Stomach (tissue), 9 donors: Measurements from ENCODE around the gene LENEP. TPM values are rescaled to one million over a fixed set of nuclear protein-coding genes. Genes with fewer than 3 reads are reported as not detected.

ENCODE experiments used
- DNase-seq, 2 donors: peaks; one replicate each; pipeline versions ENCODE4 v3.0.0 to v3.0.0-alpha.2; 2013 to 2019
- H3K27ac ChIP-seq, 5 donors: fragments of 200-600 bp in 4 of 5; sonication (generic) in 4 of 5; one replicate each; pipeline ENCODE4 v1.5.1; 2013 to 2019; ENCODE audit warnings: mild to moderate bottlenecking in 1 of 5, moderate library complexity in 1 of 5
- H3K27me3 ChIP-seq, 3 donors: fragments of 200-600 bp; sonication (generic); one replicate each; pipeline ENCODE4 v1.5.1; 2017 to 2019; ENCODE audit warnings: mixed run types in 1 of 3
- H3K36me3 ChIP-seq, 4 donors: fragments of 200-600 bp; sonication (generic); 1 replicate in 3 of 4; 2 replicates in 1 of 4; pipeline ENCODE4 v1.5.1; 2016 to 2019
- H3K4me1 ChIP-seq, 4 donors: fragments of 200-600 bp; sonication (generic); one replicate each; pipeline ENCODE4 v1.5.1; 2016 to 2019
- H3K4me3 ChIP-seq, 4 donors: fragments of 200-600 bp; sonication (generic) in 3 of 4; one replicate each; pipeline ENCODE4 v1.5.1; 2016 to 2019; ENCODE audit warnings: mild to moderate bottlenecking in 1 of 4
- H3K9me3 ChIP-seq, 4 donors: fragments of 200-600 bp; sonication (generic); one replicate each; pipeline ENCODE4 v1.5.1; 2016 to 2019
- EP300 ChIP-seq: sonication (generic); formaldehyde crosslinking; IDR thresholded peaks from one replicate; pipeline ENCODE4 v1.6.1; 2017; ENCODE audit warnings: antibody characterized with exemption
- POLR2A ChIP-seq, 4 donors: fragments of 450-650 bp; IDR thresholded peaks; one replicate each; pipeline ENCODE4 v1.6.1; 2016; ENCODE audit warnings: antibody characterized with exemption in 4 of 4, control low read depth in 2 of 4, mild to moderate bottlenecking in 1 of 4, moderate library complexity in 1 of 4
- POLR2AphosphoS5 ChIP-seq, 3 donors: sonication (generic); formaldehyde crosslinking; IDR thresholded peaks; one replicate each; pipeline ENCODE4 v1.6.1; 2016; ENCODE audit warnings: antibody characterized with exemption in 3 of 3
- WGBS, 5 donors: extraction: QIAGEN DNeasy Blood & Tissue Kit in 3 of 5; methylation state at CpG; one replicate each; pipeline versions ENCODE4 v1.1.5 to v1.1.7; 2013 to 2018; 5-methylcytosine and 5-hydroxymethylcytosine counted together
- intact Hi-C: fragments of 100-400 bp; cut with DNase I; formaldehyde crosslinking; loops from one replicate; pipeline ENCODE4 v1.15.1; 2023; ENCODE audit warnings: low total_unique reads
- polyA plus RNA-seq, 3 donors: library from polyadenylated mRNA; stranded (reverse); fragments of 200-250 nt; gene quantifications; one replicate each; pipeline ENCODE4 v1.2.3, GENCODE V29; 2013
- total RNA-seq, 5 donors: library from RNA; depleted of rRNA; stranded (reverse); fragments of >200 nt; gene quantifications; one replicate each; pipeline versions ENCODE4 v1.1.0 to v1.2.3, GENCODE V29; 2014 to 2016
- TF ChIP-seq, protein P1 (sequence below), 7 experiments: fragments of 450-650 bp in 4 of 7; fragments of 200-600 bp in 3 of 7; sonication (generic) in 3 of 7; IDR thresholded peaks; one replicate each; pipeline ENCODE4 v1.5.1; 2016 to 2019; ENCODE audit warnings: antibody characterized with exemption in 7 of 7, control low read depth in 2 of 7, mild to moderate bottlenecking in 1 of 7
- donor health status: healthy with polysubstance abuse.
- donor health status: Bipolar disorder and iron deficiency.
- donor health status: healthy.

Gene LENEP
- total and polyA plus RNA-seq, 8 donors: 1.1 to 11.6 TPM; not detected in 6

DNA sequence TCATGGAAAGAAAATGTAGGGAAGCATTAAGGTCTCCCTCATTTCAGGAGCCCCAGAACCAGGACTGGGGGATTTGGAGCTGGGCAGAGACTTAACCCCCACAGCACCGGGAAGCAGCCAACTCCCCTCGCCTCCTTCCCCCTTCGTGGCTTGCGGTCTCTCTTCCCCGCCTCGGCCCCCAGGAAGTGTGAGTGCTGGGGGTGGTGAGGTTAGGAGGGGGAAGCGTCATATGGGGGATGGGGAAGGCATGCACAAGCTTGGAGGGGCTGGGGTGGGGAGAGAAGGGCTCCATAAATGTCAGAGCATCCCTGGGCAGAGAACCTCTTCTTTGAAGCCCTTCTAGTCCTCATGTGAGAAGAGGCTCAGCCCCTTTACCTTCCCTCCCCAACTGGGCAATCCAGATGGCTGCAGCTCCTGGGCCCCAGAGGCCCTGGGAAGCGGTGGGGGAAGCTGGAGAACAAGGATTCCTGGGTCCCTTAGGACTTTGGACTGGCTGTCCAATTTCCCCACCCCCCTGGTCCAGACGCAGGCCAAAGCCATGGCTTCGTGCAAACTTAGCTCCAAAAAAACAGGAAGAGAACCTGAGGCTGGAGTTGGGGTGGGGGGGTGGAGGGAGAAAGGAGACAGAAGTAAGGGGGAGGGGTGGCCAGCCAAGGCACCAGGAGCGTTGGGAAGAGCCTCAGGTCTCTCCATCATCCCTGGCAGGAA is 17.0 kb downstream of the LENEP start:
- Histone ChIP-seq H3K36me3 (peaks cover 17 to 38% (median 30%) of the 10 kb centered on the region in 4 donors), H3K27ac (peak overlapping the region; percentile 96 to 100 (median 99)), H3K4me3 (peak overlapping the region in 2 of 4 donors; percentile 42 to 47), H3K4me1 (peaks cover 85 to 100% (median 95%) of the 10 kb centered on the region in 4 donors), H3K9me3 (no peaks in the 10 kb centered on the region), H3K27me3 (no peaks in the 10 kb centered on the region)
- intact Hi-C loops: loop anchor here (10.0 kb wide), 1 partner anchor 46 kb away; the partner anchor contains the start of gene PYGO2
- no peak for DNase-seq
- WGBS, 5 donors: 35 to 55% (median 39%) methylated on average over 10 to 11 of the region's 11 CpGs
- TF ChIP-seq EP300 (no peak), POLR2A (IDR thresholded peaks at IDR 0.05) (no peak), POLR2AphosphoS5 (IDR thresholded peaks at IDR 0.05) (no peak)
- TF ChIP-seq, protein P1, sequence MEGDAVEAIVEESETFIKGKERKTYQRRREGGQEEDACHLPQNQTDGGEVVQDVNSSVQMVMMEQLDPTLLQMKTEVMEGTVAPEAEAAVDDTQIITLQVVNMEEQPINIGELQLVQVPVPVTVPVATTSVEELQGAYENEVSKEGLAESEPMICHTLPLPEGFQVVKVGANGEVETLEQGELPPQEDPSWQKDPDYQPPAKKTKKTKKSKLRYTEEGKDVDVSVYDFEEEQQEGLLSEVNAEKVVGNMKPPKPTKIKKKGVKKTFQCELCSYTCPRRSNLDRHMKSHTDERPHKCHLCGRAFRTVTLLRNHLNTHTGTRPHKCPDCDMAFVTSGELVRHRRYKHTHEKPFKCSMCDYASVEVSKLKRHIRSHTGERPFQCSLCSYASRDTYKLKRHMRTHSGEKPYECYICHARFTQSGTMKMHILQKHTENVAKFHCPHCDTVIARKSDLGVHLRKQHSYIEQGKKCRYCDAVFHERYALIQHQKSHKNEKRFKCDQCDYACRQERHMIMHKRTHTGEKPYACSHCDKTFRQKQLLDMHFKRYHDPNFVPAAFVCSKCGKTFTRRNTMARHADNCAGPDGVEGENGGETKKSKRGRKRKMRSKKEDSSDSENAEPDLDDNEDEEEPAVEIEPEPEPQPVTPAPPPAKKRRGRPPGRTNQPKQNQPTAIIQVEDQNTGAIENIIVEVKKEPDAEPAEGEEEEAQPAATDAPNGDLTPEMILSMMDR (IDR thresholded peaks at IDR 0.05): no peak

DNA sequence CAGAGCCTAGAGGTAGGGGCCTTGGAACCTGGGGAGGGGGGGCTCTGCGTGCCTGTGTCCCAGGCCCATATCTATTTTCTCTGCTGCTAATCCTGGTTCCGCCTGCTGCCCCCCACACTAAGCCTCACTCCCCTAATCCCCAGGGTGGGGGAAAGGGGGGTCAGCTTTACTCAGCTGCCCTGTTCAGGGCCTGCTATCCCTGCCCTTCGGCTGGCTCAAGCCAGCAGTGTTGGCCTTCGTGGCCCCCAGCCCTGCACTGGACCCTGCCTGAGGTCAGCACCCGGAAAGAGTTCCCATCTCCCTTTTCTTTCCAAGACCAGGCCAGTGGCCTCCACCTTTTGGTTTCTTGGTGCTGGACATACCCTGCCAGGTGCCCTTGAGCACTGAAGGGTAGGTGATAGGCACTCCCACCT is 17.6 kb downstream of the LENEP start:
- Histone ChIP-seq H3K36me3 (peaks cover 22 to 44% (median 36%) of the 10 kb centered on the region in 4 donors), H3K27me3 (no peaks in the 10 kb centered on the region), H3K4me3 (peak overlapping the region in 2 of 4 donors; percentile 42 to 47), H3K27ac (peak overlapping the region; percentile 64 to 100 (median 99)), H3K4me1 (peaks cover 79 to 100% (median 95%) of the 10 kb centered on the region in 4 donors), H3K9me3 (no peaks in the 10 kb centered on the region)
- no peak for DNase-seq
- TF ChIP-seq POLR2A (IDR thresholded peaks at IDR 0.05): no peak
- TF ChIP-seq, protein P1 (IDR thresholded peaks at IDR 0.05): no peak
- TF ChIP-seq POLR2AphosphoS5 (IDR thresholded peaks at IDR 0.05): no peak
- TF ChIP-seq EP300: no peak
- 52 to 72% (median 57%) methylated on average over 5 of the region's 5 CpGs for WGBS, 5 donors
- intact Hi-C loops: loop anchor here (10.0 kb wide), 1 partner anchor 46 kb away; the partner anchor contains the start of gene PYGO2

DNA sequence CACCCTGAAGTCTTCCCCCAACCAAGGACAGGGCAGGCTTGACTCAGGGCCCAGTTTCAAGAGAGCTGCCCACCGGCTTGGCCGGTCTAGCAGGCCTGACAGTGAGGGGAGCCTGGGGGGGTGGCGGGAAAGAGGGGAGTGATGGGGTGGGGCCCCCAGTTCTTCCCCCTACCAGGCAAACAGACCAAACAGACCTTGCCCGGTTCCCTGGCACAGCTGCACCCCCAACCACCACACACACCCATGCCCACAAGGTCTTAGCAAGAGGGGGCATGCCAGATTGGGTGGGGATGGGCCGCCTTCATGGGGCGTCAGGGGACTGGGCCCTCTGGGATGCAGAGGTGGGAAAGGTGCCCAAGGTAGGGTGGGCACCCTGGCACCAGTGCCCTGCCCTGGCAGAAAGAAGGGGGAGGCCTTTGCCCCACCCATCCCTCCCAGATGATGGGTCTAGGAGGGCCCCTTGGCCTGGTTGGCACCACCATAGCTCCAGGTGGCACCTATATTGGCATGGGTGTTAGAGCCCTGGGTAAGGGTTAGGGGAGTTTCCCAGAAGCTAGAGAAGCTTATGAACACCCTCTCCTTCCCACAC is 18.1 kb downstream of the LENEP start:
- WGBS, 5 donors: 60 to 78% (median 67%) methylated on average over 3 to 6 of the region's 6 CpGs
- DNase-seq: no peak
- Histone ChIP-seq H3K9me3 (no peaks in the 10 kb centered on the region), H3K4me1 (peaks cover 78 to 100% (median 95%) of the 10 kb centered on the region in 4 donors), H3K27ac (peak overlapping the region; percentile 64 to 100 (median 99)), H3K27me3 (no peaks in the 10 kb centered on the region), H3K4me3 (peak overlapping the region in 2 of 4 donors; percentile 42 to 47), H3K36me3 (peaks cover 27 to 49% (median 41%) of the 10 kb centered on the region in 4 donors)
- intact Hi-C loops: loop anchor here (10.0 kb wide), 1 partner anchor 47 kb away; the partner anchor contains the start of gene PYGO2
- TF ChIP-seq, protein P1 (IDR thresholded peaks at IDR 0.05): no peak
- no peak for TF ChIP-seq EP300
- no peak for TF ChIP-seq POLR2A (IDR thresholded peaks at IDR 0.05)
- no peak for TF ChIP-seq POLR2AphosphoS5 (IDR thresholded peaks at IDR 0.05)

DNA sequence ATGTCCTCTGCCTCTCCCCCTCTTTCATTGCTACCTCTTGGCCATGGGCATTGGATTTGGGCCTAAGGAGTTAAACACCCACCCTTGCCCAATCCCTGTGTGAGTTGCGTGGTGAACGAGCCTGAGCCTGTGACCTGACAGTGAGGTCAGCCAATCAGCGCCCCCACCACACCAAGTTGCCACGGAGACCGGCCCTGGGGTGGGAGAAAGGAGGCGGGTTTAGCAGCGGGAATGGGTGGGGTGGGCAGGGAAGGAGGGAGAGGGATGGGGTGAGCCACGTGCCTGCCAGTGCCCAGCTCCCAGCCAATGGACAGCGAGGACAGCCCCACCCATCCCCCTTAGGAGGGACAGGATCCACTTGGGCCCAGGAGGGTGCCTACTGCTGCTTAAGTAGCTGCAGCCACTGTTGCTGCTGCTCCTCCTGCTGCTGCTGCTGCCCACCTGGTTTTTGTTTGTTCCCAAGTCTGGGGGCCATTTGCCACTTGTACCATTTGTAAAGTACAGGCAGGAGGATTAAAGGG is 18.7 kb downstream of the LENEP start:
- 12 to 32% (median 15%) methylated on average over 9 of the region's 9 CpGs for WGBS, 5 donors
- peaks cover 28 to 53% (median 44%) of the 10 kb centered on the region in 4 donors for H3K36me3 ChIP-seq
- H3K27ac ChIP-seq: peak overlapping the region; percentile 64 to 100 (median 99)
- H3K4me1 ChIP-seq: peaks cover 78 to 100% (median 95%) of the 10 kb centered on the region in 4 donors
- intact Hi-C loops: loop anchor here (10.0 kb wide), 1 partner anchor 47 kb away; the partner anchor contains the start of gene PYGO2
- H3K9me3 ChIP-seq: no peaks in the 10 kb centered on the region
- H3K4me3 ChIP-seq: peak overlapping the region in 1 of 4 donors; percentile 47
- no peak for TF ChIP-seq POLR2A (IDR thresholded peaks at IDR 0.05)
- no peak for TF ChIP-seq EP300
- TF ChIP-seq, protein P1 (IDR thresholded peaks at IDR 0.05): no peak
- no peak for TF ChIP-seq POLR2AphosphoS5 (IDR thresholded peaks at IDR 0.05)
- no peaks in the 10 kb centered on the region for H3K27me3 ChIP-seq
- DNase-seq: peak; percentile 70 to 91
